Ovary (tissue), 3 donors: ENCODE data around the gene DTNA.

Experiments used
- POLR2A ChIP-seq: fragments of 450-650 bp; IDR thresholded peaks from one replicate; pipeline ENCODE4 v1.6.1; 2017; ENCODE audit warnings: antibody characterized with exemption, mild to moderate bottlenecking, moderate library complexity
- TF ChIP-seq, protein P1 (sequence below), 3 donors: fragments of 450-650 bp in 2 of 3; fragments of 200-600 bp in 1 of 3; IDR thresholded peaks; one replicate each; pipeline versions ENCODE4 v1.5.1 to v1.8.0; 2016 to 2022; ENCODE audit warnings: antibody characterized with exemption in 3 of 3, mild to moderate bottlenecking in 1 of 3
- donor health status: DM: no; HTN: no; CAD: no.

DNA sequence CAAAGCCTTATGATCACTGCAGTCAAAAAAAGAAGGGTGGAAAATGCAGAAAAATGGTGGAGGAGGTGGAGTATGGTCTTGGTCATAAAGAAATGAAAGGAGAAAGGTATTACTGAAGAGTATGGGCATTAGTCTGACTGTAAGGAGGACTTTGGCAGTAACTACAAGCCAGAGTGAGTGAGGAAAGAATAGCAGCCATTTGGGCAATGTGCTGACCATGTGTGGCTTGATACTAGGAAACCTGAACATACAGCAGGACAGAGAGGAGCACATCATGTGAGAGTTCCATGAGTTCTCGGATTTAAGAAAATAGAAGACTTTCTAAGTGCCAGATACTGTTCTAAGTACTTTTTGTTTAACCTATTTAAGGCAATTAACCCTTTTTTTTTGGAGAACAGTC, 8.5 kb downstream of the DTNA start:
- TF ChIP-seq, protein P1, sequence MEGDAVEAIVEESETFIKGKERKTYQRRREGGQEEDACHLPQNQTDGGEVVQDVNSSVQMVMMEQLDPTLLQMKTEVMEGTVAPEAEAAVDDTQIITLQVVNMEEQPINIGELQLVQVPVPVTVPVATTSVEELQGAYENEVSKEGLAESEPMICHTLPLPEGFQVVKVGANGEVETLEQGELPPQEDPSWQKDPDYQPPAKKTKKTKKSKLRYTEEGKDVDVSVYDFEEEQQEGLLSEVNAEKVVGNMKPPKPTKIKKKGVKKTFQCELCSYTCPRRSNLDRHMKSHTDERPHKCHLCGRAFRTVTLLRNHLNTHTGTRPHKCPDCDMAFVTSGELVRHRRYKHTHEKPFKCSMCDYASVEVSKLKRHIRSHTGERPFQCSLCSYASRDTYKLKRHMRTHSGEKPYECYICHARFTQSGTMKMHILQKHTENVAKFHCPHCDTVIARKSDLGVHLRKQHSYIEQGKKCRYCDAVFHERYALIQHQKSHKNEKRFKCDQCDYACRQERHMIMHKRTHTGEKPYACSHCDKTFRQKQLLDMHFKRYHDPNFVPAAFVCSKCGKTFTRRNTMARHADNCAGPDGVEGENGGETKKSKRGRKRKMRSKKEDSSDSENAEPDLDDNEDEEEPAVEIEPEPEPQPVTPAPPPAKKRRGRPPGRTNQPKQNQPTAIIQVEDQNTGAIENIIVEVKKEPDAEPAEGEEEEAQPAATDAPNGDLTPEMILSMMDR (IDR thresholded peaks at IDR 0.05): no peak
- no peak for TF ChIP-seq POLR2A
